Measurements from ENCODE around the gene ADAMTS7.
"Not testable (repeated sequence)": the region's sequence is repeated elsewhere in the genome, so short reads cannot be mapped to it uniquely, and the experiment has no call there.

ADAMTS7 gene

DNA sequence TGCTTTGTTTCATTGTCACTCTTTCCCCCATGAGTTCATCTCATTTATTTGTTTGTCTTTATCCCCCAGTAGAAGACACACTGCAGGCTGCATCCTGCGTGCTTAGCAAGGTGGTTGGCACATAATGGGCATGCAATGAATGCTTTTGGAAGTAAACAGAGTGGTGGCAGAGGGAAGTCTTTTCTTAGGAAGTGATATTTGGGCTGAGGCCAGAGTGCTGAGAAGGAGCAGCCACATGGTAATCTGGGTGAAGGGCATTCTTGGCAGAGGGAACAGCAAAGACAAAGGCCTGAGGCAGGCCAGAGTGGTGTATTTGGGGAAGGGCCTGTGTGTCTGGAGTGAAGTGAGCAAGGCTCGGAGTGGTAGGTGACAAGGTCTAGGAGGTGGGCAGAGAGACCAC lies 17.7 kb upstream of the ADAMTS7 start:
- DNase-seq (ENCODE audit: low spot score) = peak; percentile 37

DNA sequence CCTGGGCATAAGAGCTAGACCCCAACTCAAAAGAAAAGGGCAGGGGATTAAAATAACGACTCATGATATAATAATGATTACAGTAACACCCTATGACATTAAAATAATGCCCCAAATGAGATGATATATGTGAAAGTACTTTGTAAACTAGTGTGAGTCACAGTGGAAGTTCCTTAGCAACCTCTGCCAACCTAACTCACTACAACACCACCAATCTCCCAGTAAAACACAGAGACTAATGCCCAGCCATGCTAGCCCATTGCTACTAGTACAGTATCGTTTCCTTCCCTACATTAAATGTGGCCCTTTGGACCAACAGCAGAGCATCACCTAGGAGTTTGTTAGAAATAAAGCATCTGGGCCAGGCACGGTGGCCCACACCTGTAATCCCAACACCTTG lies 11.2 kb upstream of the ADAMTS7 start:
- no peak for DNase-seq (ENCODE audit: low spot score)

DNA sequence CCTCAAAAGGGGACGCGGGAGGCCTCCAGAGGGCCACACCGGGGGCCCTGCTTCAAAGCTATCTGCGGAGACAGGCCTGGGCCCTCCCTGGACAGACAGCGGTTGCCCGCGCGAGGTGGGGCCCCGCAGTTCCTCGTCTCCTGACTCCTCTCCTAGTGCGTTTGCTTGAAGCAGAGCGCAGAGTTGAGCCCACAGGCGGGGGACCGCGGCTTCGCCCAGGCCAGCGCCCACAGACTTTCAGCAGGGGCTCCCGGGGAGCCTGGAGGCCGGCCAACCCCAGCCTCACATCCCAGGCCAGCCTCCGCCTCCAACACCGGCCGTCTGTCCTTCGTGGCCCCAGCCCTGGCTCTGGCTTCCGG lies 540 bp upstream of the ADAMTS7 start:
- DNase-seq (ENCODE audit: low spot score) = no peak

DNA sequence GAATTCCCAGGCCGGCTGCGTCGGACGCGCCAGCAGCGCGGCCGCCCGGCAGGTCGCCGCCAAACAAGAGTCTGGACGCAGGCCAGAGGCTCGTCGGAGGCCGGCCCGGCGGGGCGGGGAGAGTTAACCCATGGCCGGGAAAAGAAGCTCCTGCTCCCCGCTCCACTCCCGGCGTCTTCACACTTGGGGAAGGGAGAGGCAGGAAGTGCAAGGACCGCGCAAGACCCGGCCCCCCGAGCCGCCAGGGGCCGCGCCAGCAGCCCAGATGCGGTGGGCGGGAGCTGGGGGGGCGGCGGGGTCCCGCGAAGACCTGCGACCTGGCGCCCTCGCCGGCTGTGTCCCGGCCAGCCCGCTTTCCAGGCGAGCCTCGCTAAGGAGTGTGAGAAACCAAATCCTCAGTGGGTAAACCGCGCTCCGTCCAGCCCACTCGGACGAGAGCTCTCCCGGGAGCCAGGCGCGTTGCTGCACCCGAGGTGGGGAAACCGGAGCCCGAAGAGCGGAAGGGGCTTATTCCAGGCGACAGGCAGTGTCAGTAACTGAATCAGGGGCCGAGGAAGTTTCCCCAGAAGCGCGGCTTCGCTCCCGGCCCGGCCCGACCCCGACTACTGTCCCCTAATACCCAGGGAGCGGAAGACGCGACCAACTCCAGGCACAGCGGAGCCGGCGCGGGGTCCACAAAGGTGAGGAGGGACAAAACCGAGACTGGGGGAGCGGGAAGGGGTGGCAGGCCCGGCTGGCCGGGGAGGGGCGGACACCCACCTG lies 721 bp downstream of the ADAMTS7 start:
- DNase-seq (ENCODE audit: low spot score) = no peak

DNA sequence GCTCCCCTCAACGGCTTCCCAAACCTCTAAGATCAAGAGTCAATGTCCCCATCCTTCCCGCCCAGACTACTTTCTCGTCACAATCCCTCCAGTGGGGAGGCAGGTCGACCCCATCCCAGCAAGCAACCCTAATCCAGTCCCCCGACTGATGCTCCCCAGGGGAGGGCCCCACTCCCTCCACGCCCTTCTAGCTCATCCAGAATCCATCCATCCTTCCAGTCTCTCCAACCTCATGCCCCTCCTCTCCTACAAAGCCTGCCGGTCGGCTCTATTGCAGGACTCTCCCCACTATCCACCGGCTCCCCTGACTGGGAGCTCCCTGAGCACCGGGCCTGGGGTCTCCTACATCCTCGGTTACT lies 1.3 kb downstream of the ADAMTS7 start:
- DNase-seq (ENCODE audit: low spot score) = no peak

DNA sequence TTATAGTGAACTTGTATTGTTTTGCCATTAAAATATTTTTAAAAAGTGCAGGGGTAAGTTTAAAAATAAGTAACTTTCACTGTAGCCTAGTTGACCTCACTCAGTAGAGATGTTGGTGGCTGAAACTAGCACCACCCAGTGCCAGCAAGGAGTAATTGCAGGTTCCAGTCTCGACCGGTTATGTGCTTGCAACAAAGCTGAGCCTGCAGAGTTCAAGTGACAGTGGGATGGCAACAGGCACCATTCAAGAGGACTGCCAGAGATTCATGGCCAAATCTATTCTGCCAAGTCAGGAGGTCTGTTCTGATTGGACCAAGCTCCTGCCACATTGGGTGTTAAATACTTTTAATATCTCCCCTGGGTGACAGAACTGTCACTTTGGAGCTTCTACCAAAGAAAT lies 2.7 kb downstream of the ADAMTS7 start:
- no peak for DNase-seq (ENCODE audit: low spot score)

DNA sequence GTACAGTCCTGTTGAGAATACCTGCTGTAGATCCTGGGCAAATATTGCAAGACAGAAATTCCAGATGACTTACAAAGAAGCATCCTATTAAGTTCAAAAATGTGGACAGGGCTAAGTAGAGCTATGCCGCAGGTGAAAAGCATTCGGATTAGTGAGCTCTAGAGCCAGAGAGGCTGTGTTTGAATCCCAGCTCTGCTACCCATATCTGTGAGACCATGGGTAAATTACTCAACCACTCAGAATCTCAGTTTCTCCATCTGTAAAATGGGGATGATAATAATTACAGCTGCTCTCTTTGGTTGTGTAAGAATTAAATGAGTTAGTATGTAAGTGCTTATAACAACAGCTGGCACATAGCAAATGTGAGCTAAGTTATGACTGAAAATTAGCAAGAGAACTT lies 3.9 kb downstream of the ADAMTS7 start:
- no peak for DNase-seq (ENCODE audit: low spot score)

DNA sequence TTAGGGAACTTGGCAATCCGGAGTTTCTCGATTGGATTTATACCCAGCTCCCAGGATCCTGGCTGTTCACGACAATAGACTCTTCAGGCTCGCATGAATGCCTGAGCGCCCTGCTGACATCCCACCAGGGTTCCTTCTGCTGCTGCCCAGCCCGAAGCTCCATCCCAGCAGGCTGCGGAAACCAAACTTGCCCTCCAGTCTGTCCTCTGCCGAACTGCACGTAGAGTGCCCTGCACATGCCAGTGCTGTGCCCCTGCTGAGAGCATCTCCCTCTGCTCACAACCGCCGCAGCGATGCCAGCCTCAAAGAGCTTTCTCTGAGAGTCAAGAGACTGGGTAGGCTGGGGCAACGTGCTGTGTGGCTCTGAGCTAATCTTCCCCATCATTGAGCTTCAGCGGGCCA lies 6.9 kb downstream of the ADAMTS7 start:
- no peak for DNase-seq (ENCODE audit: low spot score)

DNA sequence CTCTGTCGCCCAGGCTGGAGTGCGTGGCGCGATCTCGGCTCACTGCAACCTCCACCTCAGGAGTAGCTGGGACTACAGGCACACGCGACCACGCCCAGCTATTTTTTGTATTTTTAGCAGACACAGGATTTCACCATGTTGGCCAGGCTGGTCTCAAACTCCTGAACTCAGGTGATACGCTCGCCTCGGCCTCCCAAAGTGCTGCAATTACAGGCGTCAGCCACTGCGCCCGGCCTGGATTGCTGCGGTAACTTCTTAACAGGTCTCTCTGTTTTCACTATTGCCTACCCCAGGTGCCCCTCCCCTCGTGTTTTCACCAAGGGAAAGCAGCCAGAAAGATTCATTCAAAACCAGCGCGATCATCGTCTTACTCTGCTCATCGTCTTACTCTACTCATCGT lies 10.5 kb downstream of the ADAMTS7 start:
- DNase-seq (ENCODE audit: low spot score) = no peak

DNA sequence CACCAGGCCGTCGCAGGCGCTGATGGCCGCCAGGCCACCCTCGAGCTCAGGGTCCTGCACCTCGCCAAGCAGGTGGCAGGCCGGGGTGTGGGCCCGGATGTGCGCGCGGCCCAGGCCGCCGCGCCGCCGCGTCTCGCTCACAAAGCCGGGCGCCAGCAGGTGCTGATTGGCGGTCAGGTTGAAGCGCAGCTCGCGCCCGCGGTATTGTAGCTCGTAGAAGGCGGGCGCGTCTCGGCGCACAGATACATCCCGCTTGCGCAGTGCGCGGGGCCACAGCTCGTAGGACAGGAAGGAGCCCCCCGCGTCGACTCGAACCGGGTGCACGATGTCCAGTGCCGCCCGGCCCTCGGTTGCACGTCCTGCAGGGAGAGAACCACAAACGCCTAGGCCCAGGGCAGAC lies 11.1 kb downstream of the ADAMTS7 start:
- DNase-seq (ENCODE audit: low spot score) = no peak

DNA sequence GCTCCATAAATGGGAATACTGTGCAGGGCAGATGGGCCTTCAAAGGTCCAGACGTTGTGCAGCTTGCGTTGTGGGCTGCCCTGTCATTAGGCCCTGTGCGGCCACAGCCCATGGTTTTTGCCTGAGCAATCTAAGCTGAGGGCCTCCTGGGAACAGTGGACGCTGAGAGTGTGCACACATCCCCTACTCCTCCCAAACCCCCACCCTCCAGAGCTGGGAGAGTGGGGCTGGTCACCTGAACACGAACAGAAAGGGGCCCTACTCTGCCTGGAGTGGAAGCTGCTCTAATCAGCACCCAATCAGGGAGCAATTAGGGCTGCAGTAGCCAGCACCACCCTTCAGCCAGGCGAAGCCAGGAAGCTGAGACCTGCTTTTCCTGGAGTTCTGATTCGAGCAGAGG lies 12.2 kb downstream of the ADAMTS7 start:
- DNase-seq (ENCODE audit: low spot score) = not testable (repeated sequence)

DNA sequence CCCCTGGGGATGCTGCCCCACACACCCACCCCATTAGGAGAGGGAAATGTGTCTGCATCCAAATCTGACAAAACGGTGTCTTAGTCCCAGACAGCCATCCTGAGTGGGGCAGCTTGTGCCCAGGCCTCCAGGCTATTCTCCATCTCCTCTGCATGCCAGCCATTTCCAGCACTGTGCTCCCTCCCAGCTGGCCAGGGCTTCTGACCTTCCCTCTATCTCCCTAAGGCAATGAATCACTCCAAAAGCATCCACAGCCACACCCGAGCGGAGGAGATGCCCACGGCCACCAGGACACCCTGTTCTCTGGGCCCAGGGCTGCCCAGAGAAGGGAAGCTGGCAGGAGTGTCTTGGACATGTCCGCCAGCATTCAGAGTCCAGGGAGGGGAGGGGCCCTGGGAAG lies 12.9 kb downstream of the ADAMTS7 start:
- not testable (repeated sequence) for DNase-seq (ENCODE audit: low spot score)

DNA sequence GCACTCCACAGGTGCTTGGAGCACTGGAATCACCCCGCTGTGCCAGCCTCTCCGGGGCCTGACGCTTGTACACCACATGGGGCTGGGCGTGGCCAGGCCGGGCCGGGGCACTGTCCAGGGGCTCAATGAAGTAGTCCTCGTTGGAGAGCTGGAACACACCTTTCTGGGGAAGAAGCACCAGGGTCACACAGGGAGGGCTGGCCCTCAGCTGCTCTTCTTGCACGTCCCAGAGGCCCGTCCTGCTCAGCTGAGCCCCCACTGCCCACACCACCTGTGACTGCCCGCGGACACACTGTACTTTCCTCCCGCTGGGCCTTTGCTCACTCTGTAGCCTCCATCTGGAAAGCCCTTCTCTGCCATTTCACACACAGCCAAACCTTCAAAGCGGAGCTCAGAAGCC lies 13.3 kb downstream of the ADAMTS7 start:
- no peak for DNase-seq (ENCODE audit: low spot score)

DNA sequence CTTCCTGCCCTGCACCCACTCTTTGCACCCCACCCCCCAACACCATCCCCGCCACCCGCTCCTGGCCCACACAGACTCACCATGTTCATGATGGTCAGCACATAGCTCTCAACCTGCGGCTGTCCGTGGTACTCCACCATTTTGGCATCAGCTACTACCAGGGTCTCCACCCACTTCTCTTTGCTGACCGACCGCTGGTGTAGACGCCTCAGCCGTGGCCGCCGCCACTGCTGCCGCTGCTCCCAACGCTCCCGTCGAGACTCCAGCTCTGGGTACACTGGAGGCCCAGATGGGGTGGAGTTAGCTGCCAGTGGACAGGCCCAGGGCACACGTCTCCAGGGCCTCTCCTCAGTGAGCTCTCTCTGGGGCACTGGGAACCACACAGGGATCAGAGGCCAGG lies 14.8 kb downstream of the ADAMTS7 start:
- no peak for DNase-seq (ENCODE audit: low spot score)

DNA sequence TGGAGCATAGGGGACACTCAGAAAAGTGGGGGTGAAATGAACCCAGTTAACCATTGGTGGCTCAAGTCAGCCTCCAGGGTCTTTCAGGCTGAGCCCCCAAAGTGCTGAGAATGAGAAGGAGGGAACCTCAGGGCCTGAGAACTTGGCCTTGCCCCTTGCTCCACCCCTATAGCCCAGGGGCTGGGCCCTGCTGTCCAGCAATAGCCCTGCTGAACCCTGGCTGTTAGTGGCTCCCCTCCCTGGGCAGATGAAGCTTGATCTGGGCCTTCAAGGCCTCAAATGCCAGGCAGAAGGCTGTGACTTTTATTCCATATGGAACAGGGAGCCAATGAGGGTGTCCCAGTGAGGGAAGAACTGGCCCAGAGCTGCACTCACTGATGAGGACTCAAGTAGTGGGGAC lies 16.2 kb downstream of the ADAMTS7 start:
- no peak for DNase-seq (ENCODE audit: low spot score)

DNA sequence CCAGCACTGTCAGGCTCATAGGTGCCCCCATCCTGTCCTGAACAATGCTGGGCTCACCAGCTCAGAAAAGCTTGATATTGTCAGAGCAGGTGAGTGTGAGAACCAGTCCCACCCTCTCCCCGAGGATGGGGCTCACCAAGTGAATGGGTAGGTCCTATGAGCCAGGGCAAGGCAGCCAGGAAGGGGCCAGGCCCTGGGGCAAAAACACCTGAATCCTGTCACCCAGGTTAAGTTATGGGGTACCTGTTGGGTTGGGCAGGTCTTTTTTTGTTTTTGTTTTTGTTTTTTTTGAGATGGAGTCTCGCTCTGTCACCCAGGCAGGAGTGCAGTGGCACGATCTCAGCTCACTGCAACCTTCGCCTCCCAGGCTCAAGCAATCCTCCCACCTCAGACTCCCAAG lies 16.8 kb downstream of the ADAMTS7 start:
- DNase-seq (ENCODE audit: low spot score) = not testable (repeated sequence)

DNA sequence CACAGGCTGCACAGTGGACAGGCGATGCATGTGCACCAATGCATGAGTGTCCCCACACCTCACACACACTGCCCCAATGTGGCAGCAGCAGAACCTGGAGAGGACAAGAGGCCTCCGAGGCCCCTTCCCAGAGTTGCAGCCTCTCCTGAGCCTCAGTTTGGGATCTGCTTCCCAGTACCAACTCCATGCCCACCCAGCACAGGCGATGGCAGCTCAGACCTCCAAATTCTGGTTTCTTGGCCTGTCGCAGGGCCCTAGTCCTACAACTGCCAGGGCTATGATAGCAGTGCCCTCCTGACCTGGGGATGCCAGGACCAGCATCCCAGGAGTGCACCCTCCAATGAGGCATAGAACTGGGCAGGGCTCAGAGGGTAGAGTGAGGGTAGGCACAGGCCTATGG lies 19.9 kb downstream of the ADAMTS7 start:
- DNase-seq (ENCODE audit: low spot score) = no peak

DNA sequence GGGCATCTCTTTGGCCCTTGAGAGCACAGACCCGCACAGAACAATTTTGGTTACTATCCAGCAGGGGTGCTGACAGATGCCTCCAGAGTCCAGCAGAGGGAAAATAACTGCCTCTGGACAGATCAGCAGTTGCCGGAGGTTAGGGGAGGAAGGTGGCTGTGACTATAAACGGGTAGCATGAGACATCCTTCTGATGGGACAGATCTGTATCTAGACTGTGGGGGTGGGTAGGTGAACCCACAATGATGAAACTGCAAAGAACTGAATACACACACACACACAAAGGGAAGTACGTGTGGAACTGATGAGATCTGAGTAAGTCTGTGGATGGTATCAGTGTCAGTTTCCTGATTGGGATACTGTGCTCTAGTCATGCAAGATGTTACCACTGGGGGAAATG lies 21.2 kb downstream of the ADAMTS7 start:
- DNase-seq (ENCODE audit: low spot score) = no peak

DNA sequence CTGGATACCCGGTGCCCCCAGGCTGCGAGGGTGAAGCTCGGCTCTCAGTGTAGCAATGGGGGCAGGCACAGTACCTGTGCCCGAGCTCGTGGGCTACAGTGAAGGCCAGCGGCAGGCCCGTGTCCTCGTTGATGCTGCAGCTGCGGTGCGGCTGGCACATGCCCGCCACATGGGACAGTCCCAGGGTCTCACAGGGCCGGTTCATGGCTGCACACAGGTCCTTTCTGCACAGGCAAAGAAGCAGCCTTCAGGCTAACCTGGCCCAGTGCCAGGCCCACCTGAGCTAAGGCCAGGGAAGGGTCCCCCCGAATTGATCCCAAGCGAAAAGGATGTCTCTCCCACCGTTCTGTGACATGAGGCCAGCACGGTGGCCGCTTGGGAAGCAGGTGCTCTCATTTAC lies 21.6 kb downstream of the ADAMTS7 start:
- DNase-seq (ENCODE audit: low spot score) = no peak

DNA sequence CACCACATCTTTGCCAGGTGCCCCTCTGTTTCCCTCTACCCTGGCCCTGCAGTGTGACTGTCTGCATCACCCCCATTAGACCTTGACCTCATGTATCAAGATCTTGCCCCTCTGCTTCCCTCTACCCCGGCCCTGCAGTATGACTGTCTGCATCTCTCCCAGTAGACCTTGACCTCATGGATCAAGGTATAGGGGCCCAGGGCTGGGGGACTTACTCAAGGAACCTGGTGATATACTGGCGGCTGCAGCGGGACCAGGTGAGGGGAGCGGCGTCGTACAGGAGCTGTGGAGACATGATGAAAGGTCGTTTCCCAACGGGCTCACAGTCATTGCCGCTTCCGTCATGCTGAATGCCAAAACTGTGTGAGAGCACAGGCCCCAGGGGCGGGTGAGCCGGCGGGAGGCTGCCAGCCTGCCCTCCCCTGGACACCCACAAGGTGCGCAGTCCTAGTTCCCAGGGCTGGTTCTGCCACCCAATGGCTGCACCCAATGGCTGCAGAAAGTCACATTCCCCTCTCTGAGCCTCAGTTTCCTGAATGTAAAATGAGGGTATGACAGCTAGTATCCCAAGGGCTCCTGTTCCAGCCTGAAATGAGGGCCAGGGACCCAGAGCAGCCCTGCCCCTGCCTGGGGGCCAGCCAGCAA lies 23.1 kb downstream of the ADAMTS7 start:
- DNase-seq (ENCODE audit: low spot score) = no peak

DNA sequence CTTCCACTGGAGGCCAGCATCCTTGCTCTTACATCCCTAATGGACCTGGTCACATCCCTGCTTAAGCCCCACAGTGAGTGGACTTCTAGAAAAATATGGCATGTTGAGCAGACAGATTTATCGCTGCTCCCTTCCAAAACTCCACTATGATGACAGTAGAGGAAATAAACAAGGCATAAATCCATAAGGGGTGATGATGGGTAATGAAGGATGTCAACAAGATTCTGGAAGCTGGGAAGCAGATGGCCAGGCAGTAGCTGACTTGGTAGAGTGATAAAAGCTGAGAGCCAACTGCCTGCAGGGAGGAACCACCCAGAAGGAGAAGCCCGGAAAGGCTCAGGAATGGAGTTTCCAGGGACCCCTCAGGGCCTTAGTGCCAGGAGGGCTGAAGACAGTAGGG lies 28.9 kb downstream of the ADAMTS7 start:
- DNase-seq (ENCODE audit: low spot score) = not testable (repeated sequence)

DNA sequence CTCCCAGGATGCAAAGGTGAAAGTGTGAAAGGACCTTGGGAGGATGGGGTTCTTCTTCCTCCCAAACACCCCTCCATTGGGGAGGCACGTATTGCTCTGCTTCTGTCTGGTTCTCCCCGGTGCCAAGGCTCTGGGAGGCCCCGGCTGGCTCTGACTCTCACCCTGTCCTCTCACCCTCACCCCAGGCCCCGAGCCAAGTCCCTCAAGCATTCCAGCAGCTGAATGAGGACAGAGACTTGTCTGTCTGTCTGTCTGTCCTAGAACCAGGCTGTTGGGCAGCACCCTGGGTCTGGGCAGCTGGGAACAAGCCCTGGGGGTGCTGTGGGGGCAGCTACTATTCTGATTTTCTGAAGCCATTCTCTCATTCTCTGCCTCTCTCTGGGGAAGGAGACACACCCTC lies 29.9 kb downstream of the ADAMTS7 start:
- not testable (repeated sequence) for DNase-seq (ENCODE audit: low spot score)

DNA sequence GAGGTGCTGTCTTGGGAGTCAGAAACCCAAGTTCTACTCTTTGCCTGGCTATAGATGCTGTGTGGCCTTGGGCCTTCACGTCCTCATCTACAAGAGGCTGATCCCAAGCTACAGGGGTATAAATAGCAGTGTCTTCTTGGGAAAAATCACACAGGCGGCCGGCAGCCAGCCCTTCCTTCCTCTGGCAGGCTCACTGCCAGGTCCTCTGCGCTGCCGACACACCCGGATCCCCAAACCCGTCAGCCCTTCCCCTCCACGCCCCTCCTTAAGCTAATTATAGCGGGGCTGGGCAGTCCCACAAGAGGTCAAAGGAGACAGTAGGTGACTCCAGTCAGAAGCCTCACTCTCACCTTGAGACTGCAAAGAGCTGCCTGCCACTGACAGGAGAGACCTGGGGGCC lies 31.3 kb downstream of the ADAMTS7 start:
- not testable (repeated sequence) for DNase-seq (ENCODE audit: low spot score)

DNA sequence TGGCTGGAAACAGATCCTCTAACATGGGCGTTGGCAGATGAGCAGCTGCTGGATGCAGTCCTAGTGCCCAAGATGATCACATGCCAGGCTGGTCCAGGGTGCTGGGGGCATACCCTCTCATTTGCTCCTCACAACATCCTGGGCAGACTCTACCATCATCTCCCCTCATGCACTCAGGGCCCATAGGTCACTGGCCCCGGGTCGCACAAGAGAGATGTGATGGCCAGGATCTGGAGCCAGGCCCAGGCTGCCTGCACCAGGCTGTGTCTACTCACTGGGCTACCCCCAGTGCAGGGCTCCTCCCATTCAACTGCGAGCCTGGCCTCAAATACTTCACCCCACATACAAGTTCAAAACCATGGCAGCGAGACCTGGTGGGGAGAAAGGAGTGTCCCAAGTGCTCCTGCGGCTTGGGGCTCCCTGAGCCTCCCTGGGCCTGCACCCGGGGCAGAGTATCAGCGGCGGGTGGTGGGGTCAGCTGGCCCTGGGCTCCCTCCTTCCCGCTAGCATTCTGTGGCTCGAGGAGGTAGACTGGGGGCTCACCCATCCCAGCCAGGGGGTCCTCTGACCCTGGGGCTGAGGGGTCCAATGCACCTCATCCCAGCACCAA lies 32.0 kb downstream of the ADAMTS7 start:
- not testable (repeated sequence) for DNase-seq (ENCODE audit: low spot score)
